Glomerular visceral epithelial cell (primary cell): ENCODE measurements around the gene GDF7.

Source experiments
- DNase-seq: peaks from one replicate; pipeline ENCODE4 v3.0.0-alpha.2; 2016; ENCODE audit errors: extremely low spot score

The GDF7 gene

DNA sequence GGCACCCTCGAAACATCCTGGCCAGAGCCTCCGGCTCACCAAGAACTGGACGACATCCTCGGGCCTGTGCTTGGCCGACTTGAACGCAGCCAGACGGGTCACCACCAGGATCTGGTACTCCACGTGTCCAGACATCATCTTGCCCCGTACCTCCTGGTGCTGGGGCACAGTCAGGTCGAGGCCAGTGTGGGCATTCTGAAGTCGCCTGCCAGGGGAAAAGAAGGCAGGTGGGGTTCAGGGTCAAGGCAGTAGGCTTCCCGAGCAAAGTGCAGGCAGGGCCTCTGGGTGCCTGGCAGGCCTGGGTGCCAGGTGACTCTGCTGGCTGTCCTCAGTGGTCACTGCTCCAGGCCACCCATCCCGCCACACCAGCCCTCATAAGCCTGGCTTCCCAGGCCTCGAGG, 21.6 kb upstream of the GDF7 start:
- no peak for DNase-seq

DNA sequence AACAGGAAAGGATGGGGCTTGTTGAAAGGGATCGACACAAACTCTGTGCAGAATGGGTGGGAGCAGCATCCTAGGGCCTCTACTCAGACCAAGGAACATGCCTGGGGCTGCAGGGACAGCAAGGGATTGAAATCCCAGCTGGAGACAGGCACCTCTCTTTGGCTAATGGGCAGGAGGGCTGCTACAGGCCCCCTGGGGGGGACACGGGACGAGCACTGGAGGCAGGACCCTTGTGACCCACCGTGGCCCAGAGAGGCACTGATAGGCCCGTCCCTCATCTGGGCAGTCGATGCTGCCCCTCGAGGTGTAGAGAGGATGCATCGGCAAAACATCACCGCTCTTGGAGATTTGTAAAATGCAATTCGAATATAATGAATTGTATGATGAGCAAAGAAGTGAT, 21.2 kb upstream of the GDF7 start:
- DNase-seq, result no peak

DNA sequence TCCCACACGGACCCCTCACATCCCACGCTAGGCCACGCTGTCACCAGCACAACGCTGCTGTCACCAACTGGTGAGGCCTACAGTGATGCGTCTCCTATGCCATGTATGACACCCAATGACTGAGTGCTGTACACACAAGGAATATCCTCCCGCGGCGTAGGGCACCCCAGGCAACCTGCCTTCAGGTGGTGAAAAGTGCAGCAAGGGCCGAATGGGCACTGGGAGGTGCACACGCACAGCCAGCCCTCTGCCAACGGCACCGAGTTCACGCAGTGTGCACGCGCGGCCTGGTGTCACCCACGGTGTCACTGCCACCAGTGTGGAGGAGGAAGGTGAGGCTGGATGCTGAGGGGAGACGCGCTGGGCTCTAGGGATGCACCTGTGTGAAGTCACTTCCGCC, 20.5 kb upstream of the GDF7 start:
- DNase-seq, result no peak

DNA sequence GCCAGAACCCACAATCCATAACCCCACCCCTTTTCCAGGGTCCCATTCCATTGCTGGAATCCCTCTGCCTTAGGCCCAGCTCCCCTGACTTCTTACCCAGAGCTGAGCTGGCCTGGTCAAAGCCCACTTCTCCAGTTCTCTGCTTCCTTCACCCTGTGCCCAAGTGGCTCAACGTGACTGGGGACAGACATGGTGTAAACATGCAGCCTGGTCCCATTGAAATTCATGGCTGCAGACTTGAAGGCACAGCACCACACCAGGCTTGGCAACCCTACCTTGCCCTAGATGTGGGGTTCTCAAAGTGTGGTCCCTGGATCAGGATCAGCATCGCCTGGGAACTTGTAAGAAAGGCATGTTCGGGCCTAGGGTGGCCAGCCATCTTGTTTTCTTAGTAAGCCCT, 19.7 kb upstream of the GDF7 start:
- DNase-seq, result no peak

DNA sequence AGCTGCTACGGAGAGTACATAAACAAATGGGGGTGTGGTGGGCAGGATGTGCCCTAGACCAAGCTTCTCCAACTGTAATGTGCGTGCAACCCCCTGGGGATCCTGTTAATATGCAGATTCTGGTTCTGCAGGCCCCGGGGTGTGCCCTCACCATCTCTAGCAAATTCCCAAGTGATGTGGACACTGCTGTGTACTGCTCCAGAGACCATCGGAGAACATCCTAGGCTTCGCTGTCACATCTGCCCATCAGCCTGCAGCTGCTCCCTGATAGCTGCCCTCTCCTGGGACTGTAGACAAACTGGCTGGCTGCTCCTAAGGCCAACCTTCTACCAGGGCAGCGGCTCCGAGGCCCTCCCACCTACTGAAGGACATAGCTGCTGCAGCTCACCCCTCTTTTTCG, 19.2 kb upstream of the GDF7 start:
- DNase-seq, result no peak

DNA sequence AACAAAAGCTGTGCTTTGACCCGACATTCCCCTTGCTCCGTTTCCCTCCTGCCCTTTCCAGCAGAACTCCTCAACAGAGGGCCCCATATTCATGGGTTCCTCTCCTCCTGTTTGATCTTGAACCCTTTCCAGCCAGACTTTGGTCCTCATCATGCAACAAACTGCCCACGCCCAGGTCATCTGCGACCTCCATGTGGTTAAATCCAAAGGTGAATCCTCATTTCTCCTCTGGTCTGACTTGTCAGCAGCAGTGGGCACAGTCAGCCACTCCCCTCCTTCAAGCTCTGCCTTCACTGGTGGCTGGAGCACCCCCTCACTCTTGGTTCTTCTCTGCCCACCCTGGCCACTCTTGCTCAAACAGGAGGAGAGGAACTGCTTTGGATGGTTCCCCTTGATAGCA, 18.7 kb upstream of the GDF7 start:
- DNase-seq, result no peak

DNA sequence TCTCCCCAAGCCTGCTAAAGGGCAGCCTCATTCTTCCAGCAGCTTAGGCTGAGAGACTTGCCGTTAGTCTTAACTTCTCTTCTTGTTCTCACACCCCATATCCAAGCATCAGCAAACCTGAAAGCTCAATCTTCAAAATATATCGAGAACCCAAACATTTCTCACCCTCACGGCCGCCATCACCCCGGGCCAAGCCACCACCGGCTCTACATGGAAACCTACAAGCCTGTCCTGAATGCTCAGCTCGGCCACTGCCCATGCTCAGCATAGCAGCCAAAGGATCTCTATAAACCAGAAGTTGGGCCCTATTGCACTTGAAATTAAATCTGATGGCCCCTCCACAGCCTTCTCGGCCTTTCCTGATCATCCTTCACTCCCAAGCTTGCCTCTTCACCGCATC, 18.1 kb upstream of the GDF7 start:
- DNase-seq, result no peak

DNA sequence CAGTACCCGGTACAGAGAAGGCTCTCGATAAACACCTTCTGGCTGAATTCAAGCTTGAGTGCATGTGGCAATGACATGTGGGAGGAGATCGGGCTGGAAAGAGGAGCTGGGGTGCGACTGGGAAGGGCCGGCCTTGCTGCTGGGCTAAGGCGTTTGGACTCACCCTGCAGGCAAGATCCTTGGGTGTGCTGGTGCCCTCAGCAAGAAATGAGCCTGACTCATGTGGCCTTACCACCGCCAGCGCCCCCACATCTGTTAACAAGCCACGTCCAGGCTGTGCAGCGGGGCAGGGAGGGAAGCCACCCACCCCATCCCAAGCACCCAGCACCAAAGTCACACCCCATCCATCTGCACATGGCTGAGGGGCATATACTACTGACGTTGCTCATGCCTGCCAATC, 17.4 kb upstream of the GDF7 start:
- DNase-seq, result no peak

DNA sequence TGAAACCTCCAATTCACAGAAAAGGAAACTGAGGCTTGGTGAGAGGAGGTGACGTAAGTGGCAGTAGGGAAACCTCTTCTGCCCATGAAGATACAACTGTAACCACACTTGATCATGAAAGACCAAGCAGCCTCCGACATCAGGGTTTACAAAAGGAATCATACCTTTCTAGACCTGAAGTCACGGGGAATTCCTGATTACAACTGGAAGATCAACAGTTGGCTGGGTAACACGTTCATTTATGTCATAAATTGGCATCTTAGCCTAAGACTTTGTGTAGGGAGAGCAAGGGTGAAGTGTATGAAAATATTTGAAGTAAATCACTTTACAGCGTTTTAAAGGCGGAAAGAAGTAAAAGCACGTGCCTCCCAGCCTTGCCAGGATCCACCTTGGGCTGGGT, 17.0 kb upstream of the GDF7 start:
- no peak for DNase-seq

DNA sequence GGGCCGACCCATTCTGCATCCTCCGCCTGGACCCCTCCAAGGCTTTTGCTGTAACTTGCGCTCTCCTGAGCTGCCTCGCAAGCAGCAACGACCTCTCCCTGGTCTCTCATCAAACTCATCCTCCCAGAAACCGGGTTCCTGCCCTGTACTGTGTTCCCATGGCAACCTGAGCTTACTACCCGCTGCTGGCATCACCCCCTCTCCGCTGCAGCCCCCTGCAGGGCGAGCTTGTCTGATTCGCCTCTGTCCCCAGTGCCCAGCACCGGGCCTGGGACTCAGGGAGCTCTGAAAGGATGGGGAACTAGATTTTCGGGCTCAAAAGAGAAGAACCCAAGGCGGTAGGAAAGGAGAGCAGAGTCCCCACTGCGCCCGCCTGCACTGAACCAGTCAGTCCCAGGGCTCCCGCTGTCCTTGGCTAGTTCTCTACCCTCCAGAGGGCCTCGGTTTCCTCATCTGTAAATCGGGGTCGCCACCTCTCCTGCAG, 16.5 kb upstream of the GDF7 start:
- peak; percentile 27 for DNase-seq

DNA sequence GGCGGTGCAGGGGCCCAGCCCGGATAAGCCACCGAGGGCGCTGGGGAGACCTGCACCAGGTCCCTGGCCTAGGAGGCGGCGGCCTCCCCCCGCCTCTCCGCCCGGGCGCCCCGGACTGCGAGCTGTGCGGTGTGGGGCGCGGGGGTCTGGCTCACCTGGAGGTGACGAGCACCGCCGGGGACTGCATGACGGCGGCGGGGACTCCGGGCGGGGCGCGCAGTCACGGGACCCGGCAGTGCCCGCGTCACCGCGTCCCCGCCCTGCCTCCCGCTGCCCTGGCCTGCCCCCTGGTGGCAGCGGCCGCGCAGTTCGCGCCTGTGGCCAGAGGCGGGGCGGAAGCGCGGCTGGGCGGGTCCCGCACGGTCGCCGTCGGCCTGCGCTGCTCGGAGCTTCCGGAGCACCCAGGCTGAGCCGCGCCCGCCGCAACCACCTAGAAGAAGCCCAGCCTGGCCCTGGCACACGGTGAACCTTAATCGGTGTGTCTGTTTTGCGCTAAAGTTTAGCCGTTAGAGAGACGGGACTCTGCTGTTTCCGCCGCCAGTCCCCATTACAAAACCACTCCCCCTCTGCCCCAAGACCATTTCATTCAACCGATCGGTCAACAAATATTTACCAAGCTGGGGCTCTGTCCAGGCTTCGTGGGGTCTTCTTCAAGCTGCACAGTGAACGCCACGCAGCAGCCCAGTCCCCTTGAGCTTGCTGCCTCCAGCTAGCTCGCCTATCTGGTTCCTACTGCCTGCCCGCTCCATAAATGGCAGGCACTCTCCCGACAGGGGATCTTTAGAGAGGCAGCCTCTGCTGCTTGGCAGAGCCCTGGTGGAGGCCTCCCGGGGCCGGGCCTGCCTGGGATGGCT, 15.8 kb upstream of the GDF7 start, which contains the start of gene HS1BP3:
TSS of gene HS1BP3 (minus strand) at position 222 of the 854 bp plus-strand sequence. CDS start at position 187, 35 bp downstream.
- peak; percentile 84 for DNase-seq

DNA sequence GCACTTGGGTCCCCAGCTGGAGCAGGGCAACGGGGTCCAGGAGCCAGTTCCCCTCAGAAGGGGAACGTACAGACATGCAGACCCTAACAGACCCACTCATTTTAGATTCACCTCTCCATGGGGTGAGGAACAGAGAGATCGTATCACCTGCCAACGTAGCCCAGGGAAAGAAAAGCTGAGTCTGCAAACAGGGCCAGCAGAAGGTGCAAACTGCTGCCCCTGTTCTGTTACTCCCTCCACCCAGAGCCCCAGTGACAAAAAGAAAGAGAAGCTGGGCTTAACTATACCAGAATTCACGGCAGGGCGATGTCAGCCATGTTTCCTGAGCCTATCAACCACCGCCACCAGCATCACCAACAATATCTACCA, 15.2 kb upstream of the GDF7 start:
- no peak for DNase-seq

DNA sequence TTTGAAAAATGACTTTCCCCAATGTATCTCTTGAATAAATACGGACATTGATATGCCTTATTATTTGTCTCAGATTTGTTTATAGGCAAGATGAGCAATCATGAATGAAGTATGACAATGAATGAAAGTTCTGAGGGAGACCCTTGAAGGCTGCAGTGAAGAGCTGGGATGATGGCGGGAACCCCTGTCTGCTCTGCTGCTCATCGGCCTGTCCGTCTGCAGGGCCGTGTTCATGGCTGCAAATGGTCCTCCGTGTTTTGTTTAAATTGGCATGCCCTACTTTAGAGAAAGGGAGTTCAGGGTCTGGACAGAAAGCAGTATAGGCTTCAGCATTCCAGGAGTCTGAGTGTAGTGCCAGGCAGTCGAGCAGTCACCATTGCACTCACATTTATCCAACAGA, 14.8 kb upstream of the GDF7 start:
- no peak for DNase-seq

DNA sequence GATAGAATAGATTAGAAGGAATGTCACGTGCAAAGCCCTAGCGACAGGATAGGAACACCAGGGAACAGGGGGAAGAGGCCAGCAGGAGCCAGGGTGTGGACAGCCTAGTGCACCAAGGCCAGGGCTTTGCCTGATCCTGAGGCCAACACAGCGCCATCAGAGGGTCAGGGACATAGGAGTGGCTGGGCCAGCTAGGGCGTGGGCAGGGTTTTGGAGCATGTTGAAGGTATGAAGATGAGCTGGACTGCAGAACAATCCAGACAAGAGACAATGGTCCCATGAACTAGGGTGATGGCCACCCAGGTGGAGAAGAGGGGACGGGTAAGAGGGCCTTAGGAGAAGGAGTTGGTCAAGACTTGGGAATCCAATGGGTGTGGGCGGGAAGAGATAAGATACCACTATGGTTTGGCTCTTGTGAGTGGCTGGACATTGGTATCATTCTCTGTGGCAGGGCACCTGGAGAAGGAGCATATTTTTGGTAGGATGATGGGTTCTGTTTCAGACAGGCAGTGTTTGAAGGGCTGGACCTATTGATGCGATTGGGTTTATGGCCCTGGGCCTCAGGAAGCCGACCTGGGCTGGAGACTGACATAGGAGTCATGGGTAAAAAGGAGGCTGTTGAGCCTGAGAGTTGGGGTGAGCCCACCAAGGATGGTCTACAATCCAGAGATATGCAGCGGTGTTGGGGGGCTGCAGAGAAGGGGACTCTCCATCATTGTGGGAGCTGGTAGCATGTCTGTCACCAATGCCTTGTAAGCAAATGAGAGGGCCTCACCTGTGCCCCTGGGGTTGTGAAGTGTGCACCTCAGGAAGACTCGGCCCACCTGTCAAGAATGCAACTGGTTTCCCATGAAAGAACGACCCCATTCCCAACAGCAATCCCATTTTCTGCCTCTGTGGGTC, 14.0 kb upstream of the GDF7 start:
- no peak for DNase-seq

DNA sequence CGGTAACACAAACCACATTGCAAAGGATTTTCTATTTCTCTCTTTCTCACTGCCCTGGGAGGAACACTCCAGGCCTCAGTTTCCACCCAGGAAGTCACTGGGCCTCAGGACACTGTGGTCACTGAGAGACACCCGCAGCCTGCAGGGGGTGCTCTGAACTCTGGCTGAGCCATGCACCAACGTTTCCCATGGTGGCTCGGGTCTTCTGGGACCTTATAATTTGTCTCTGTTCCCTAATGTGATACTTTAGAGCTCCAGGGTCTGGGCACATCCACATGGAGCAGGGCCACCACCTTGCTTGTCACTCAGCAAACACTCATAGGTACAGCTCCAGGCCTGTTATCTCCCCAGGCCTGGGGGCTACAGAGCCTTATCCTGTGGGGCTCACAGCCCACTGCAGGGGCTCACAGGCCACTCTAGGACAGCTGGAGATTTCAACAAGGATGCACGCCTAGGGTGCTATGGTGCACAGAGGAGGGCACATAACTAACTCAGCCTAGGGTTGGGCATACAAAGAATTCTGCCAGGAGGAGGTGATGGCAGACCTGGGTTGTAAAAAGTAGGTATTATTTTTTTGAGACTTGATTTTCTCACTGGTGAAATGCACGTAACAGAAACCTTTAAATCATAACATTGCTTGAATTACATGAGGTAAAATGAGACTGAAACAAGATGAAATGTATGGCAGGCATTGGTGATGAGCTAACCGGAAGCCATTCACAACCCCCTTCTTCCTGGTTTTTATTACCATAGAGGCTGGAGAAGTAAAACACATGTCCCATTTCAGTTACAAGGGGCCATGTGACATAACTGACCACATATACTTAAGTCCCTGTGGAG, 13.0 kb upstream of the GDF7 start:
- no peak for DNase-seq

DNA sequence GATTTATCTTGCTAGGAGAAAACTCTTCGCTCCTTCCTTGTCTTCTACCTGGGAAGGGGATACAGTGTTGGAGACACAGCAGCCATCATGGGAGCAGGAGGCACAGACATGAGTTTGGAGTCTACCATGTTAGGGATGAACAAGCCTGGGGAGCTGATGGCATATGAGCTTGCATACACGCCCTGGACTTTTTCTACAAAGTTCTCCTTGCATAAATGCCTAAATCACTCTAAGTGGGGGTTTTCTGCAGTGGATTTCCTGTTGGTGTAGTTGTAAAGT, 12.5 kb upstream of the GDF7 start:
- no peak for DNase-seq

DNA sequence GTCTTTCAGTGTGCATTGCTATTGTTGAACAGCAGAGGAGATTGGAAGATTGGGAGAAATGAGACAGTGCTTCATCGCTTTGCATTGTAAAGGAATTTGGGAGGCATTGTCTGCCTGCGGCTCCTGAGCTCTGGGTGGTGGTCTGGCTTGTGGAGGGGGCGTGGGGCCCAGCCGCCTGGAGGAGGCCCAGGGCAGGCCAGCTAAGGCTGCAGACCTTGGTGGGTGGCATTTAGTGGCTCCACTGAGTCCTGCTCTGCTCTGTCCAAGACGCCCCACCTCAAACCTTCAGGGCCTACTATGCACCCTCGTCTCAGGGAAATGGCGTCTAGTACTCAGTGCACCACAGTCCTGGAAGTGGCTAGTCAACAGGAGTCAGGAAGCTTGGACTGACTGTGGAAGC, 10.4 kb upstream of the GDF7 start:
- no peak for DNase-seq

DNA sequence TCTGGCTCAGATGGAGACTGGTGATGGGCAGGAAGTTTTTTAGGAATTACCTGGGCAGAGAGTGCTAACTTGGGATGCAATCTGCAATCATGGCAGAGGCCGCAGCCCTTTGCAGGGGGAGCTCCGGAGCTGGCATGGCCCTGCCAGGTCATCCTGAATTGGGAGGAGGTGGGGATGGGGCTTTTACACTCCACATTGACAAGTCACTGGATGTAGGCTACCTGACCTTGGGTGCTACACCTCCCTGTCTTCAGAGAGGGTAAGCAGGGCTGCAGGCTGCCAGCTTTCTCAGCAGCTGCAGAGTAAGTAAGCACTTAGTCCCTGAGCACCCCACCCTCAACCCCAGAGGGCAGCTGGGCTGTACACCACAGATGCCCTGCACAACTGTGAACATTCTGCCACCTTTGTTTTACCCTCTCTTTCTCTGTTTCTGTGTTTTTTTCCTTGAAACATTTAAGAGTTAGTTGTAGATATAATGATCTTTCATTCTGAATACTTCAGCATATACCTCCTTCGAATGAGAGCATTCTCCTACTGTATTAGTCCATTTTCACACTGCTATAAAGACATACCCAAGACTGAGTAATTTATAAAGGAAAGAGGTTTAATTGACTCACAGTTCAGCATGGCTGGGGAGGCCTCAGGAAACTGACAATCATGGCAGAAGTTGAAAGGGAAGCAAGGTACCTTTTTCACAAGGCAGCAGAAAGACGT, 9.3 kb upstream of the GDF7 start:
- DNase-seq, result no peak

DNA sequence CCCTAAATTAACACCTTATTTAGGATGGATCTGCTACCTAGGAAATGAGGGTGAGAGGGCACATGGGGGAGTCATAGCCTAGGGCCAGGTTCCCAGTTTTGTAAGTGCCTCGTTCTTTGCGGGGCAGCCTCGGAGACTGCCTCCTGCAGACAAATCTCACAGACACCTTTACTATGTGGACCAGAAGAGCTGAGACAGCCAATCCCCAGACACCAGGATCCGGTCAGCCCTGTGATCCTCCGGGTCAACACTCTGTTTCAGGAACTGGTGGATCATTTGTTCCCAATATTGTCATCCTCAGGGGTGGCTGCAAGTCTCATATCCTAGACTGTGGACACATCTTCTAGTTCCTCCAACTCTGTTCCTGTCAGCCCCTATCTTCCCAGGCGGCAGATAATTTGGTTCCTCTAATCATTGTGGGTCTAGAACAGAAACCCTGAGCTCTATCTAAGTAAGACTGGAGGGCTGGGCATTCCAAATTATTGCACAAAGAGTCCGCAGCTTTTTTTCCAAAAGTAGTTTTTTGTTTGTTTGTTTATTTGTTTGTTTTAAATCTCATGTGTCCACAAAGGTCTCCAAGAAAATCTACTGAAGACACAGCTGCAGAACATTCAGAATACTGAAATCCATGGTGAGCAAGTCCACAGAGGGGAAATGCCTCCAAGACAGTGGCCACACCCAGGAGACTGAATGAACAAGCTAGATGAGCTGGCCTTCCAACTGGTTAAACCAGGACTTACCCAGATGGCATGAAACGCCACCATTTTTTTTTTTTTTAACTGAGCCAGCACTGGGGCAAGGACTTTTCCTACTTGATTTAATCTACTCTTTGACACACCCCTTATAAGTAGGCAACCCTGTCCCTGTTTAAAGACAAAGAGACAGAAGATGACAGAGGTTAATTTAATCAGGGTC, 6.2 kb upstream of the GDF7 start:
- DNase-seq, result no peak
